HG02642 (cell line): ENCODE data around the gene SOAT2.
"Not testable (repeated sequence)": the region's sequence is repeated elsewhere in the genome, so short reads cannot be mapped to it uniquely, and the experiment has no call there.

Experiments
- ATAC-seq: cut with Tn5 transposase; IDR thresholded peaks from one replicate; pipeline ENCODE4 v1.9.1; 2021; ENCODE audit warnings: mild to moderate bottlenecking; ENCODE audit not compliant: unreplicated experiment, poor library complexity

The SOAT2 gene

GRCh38 chr12:53101931-53102781, 1.1 kb upstream of the SOAT2 start:
- no peak for ATAC-seq

GRCh38 chr12:53103860-53104305, 597 bp downstream of the SOAT2 start:
- ATAC-seq = no peak

GRCh38 chr12:53105256-53105655, 2.0 kb downstream of the SOAT2 start:
- ATAC-seq = no peak

GRCh38 chr12:53105712-53106439, 2.6 kb downstream of the SOAT2 start:
- no peak for ATAC-seq

- no peak for ATAC-seq
Measured at GRCh38 chr12:53107122-53107521, 3.8 kb downstream of the SOAT2 start.

- not testable (repeated sequence) for ATAC-seq
Measured at GRCh38 chr12:53112431-53112830, 9.1 kb downstream of the SOAT2 start.

- ATAC-seq = no peak
Measured at GRCh38 chr12:53113136-53113705, 9.9 kb downstream of the SOAT2 start.

- ATAC-seq = no peak
Measured at GRCh38 chr12:53113951-53114350, 10.7 kb downstream of the SOAT2 start.

- ATAC-seq = no peak
Measured at GRCh38 chr12:53115112-53115890, 12.0 kb downstream of the SOAT2 start.

- no peak for ATAC-seq
Measured at GRCh38 chr12:53115891-53116648, 12.8 kb downstream of the SOAT2 start.

- ATAC-seq = no peak
Measured at GRCh38 chr12:53118751-53119300, 15.5 kb downstream of the SOAT2 start.

- no peak for ATAC-seq
Measured at GRCh38 chr12:53120685-53121525, 17.6 kb downstream of the SOAT2 start.

- no peak for ATAC-seq
Measured at GRCh38 chr12:53122961-53123468, 19.7 kb downstream of the SOAT2 start.

GRCh38 chr12:53123578-53124351, 20.5 kb downstream of the SOAT2 start:
- ATAC-seq = no peak

- no peak for ATAC-seq
Measured at GRCh38 chr12:53124352-53124723, 21.1 kb downstream of the SOAT2 start.

- no peak for ATAC-seq
Measured at GRCh38 chr12:53127169-53127568, 23.9 kb downstream of the SOAT2 start.

- ATAC-seq = no peak
Measured at GRCh38 chr12:53128780-53129569, 25.7 kb downstream of the SOAT2 start.
